OCI-LY3 (cell line): ENCODE results near the gene INTS11.

ENCODE experiments used
- H2AFZ ChIP-seq: fragments of 200-600, 300-600 bp; shearing (Covaris generic); 2 replicates; pipeline ENCODE4 v1.6.0; 2014; ENCODE audit warnings: antibody characterized with exemption, low read depth, low read length
- H3K27ac ChIP-seq: fragments of 200-600, 300-600 bp; sonication (generic); 2 replicates; pipeline ENCODE4 v1.5.1; 2014; ENCODE audit warnings: mild to moderate bottlenecking, low read length, moderate library complexity, mixed read lengths
- H3K27me3 ChIP-seq: fragments of 200-600, 300-600 bp; sonication (generic); 2 replicates; pipeline ENCODE4 v1.6.1; 2014; ENCODE audit warnings: low read depth, low read length, mixed read lengths
- H3K36me3 ChIP-seq: fragments of 200-600, 300-600 bp; sonication (generic); replicated peaks from 2 replicates; pipeline ENCODE3; 2014; ENCODE audit warnings: low read depth, low read length, mixed read lengths
- H3K4me1 ChIP-seq: fragments of 300-600, 200-600 bp; sonication (generic); 2 replicates; pipeline ENCODE4 v1.6.1; 2014; ENCODE audit warnings: low read length, mixed read lengths
- H3K4me2 ChIP-seq: fragments of 200-600, 300-600 bp; sonication (generic); 2 replicates; pipeline ENCODE4 v1.6.1; 2014; ENCODE audit warnings: low read length, mixed read lengths
- H3K4me3 ChIP-seq: fragments of 300-600, 200-600 bp; sonication (generic); 2 replicates; pipeline ENCODE4 v1.5.1; 2014; ENCODE audit warnings: antibody characterized with exemption, mild to moderate bottlenecking, low read length, moderate library complexity
- H3K79me2 ChIP-seq: fragments of 300-600, 200-600 bp; shearing (Covaris generic); 2 replicates; pipeline ENCODE4 v1.6.1; 2014; ENCODE audit warnings: mild to moderate bottlenecking, low read length, mixed read lengths
- H3K9ac ChIP-seq: fragments of 300-600, 200-600 bp; shearing (Covaris generic); 2 replicates; pipeline ENCODE4 v1.6.0; 2014; ENCODE audit warnings: mild to moderate bottlenecking, low read length, moderate library complexity
- H3K9me3 ChIP-seq: fragments of 200-600, 300-600 bp; shearing (Covaris generic); 2 replicates; pipeline ENCODE4 v1.6.1; 2014; ENCODE audit warnings: low read length, mixed read lengths; ENCODE audit not compliant: insufficient read depth
- H4K20me1 ChIP-seq: fragments of 200-600, 300-600 bp; sonication (generic); 2 replicates; pipeline ENCODE4 v1.6.1; 2016; ENCODE audit warnings: low read length, mixed read lengths; ENCODE audit not compliant: insufficient read depth
- EZH2phosphoT487 ChIP-seq: fragments of 200-600 bp; shearing (Covaris generic); IDR thresholded peaks from 2 replicates; pipeline ENCODE4 v1.6.1; 2018; ENCODE audit warnings: antibody characterized with exemption, mixed run types, low read depth
- TF ChIP-seq, protein P1 (sequence below): fragments of 200-600, 300-600 bp; sonication (generic); IDR thresholded peaks from 2 replicates; pipeline ENCODE4 v1.5.1; 2014; ENCODE audit warnings: antibody characterized with exemption, low read length, low read depth

The INTS11 gene

DNA sequence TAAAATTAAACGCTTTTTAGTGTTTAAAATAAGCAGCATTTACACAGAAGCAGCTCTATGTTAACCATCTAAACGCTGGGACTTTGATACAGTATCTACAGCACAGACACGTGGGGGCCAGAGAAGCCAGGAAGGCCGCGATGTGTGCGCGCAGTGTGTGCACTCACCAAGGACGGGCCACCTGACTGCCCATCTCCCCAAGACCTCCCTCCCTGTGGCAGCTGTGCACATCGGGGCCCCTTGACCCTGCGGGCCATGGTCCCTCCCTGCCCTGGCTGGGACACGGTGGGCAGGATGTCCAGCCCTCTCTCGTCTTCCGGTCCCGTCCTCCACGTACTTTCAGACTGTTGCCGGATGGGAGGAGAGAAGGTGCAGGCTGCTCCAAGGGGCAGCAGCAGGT lies 10.8 kb upstream of the INTS11 start:
- no peaks in the 10 kb centered on the region for H3K4me1 ChIP-seq
- H2AFZ ChIP-seq = no peak overlapping the region
- H3K27me3 ChIP-seq = no peaks in the 10 kb centered on the region
- no peak overlapping the region for H3K4me2 ChIP-seq
- no peak overlapping the region for H3K9ac ChIP-seq
- no peaks in the 10 kb centered on the region for H4K20me1 ChIP-seq
- no peak overlapping the region for H3K4me3 ChIP-seq
- H3K79me2 ChIP-seq = no peaks in the 10 kb centered on the region
- H3K27ac ChIP-seq = no peak overlapping the region
- no peaks in the 10 kb centered on the region for H3K36me3 ChIP-seq
- no peak for TF ChIP-seq EZH2phosphoT487
- TF ChIP-seq, protein P1, sequence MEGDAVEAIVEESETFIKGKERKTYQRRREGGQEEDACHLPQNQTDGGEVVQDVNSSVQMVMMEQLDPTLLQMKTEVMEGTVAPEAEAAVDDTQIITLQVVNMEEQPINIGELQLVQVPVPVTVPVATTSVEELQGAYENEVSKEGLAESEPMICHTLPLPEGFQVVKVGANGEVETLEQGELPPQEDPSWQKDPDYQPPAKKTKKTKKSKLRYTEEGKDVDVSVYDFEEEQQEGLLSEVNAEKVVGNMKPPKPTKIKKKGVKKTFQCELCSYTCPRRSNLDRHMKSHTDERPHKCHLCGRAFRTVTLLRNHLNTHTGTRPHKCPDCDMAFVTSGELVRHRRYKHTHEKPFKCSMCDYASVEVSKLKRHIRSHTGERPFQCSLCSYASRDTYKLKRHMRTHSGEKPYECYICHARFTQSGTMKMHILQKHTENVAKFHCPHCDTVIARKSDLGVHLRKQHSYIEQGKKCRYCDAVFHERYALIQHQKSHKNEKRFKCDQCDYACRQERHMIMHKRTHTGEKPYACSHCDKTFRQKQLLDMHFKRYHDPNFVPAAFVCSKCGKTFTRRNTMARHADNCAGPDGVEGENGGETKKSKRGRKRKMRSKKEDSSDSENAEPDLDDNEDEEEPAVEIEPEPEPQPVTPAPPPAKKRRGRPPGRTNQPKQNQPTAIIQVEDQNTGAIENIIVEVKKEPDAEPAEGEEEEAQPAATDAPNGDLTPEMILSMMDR = no peak
- no peaks in the 10 kb centered on the region for H3K9me3 ChIP-seq

DNA sequence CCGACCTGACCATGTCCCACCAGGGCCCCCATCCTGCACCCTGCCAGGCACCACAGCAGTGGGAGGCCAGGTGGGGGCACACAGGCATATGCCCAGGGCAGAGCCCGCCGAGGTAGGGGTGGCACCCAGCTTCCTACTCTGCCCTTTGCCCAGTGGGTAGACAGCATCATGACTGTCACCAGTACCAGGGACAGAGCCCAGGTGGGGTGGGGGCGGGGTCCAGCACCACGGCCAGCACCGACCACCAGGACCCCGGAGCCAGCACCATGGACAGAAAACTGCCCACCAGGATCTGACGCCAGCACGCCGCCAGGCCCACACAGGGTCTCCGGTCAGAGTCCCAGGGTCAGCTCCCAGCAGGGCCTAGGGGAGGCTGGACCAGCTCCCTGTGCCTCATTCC lies 10.4 kb upstream of the INTS11 start:
- no peaks in the 10 kb centered on the region for H3K79me2 ChIP-seq

DNA sequence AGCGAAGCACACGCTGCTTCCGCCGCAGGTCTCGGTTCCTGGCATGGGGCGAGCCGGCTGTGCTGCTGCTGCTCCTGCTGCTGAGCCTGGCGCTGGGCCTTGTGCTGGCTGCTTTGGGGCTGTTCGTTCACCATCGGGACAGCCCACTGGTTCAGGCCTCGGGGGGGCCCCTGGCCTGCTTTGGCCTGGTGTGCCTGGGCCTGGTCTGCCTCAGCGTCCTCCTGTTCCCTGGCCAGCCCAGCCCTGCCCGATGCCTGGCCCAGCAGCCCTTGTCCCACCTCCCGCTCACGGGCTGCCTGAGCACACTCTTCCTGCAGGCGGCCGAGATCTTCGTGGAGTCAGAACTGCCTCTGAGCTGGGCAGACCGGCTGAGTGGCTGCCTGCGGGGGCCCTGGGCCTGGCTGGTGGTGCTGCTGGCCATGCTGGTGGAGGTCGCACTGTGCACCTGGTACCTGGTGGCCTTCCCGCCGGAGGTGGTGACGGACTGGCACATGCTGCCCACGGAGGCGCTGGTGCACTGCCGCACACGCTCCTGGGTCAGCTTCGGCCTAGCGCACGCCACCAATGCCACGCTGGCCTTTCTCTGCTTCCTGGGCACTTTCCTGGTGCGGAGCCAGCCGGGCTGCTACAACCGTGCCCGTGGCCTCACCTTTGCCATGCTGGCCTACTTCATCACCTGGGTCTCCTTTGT lies 9.2 kb upstream of the INTS11 start:
- no peak overlapping the region for H3K27ac ChIP-seq

More for the DNA sequence above, 10.4 kb upstream of the INTS11 start:
- Histone ChIP-seq H3K9me3 (no peaks in the 10 kb centered on the region), H3K4me2 (no peak overlapping the region), H3K36me3 (no peaks in the 10 kb centered on the region), H4K20me1 (no peaks in the 10 kb centered on the region), H3K4me1 (no peaks in the 10 kb centered on the region), H3K4me3 (no peak overlapping the region), H3K27ac (no peak overlapping the region), H2AFZ (no peak overlapping the region), H3K9ac (no peak overlapping the region), H3K27me3 (no peaks in the 10 kb centered on the region)
- no peak for TF ChIP-seq EZH2phosphoT487
- TF ChIP-seq, protein P1 = no peak

DNA sequence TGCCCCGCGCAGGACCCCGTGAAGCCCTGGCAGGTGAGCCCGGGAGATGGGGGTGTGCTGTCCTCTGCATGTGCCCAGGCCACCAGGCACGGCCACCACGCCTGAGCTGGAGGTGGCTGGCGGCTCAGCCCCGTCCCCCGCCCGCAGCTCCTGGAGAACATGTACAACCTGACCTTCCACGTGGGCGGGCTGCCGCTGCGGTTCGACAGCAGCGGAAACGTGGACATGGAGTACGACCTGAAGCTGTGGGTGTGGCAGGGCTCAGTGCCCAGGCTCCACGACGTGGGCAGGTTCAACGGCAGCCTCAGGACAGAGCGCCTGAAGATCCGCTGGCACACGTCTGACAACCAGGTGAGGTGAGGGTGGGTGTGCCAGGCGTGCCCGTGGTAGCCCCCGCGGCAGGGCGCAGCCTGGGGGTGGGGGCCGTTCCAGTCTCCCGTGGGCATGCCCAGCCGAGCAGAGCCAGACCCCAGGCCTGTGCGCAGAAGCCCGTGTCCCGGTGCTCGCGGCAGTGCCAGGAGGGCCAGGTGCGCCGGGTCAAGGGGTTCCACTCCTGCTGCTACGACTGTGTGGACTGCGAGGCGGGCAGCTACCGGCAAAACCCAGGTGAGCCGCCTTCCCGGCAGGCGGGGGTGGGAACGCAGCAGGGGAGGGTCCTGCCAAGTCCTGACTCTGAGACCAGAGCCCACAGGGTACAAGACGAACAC lies 8.5 kb upstream of the INTS11 start:
- Histone ChIP-seq H3K4me3 (no peak overlapping the region), H3K9ac (no peak overlapping the region), H3K36me3 (peaks cover 4% of the 10 kb centered on the region), H2AFZ (no peak overlapping the region), H3K27ac (no peak overlapping the region), H3K4me1 (no peaks in the 10 kb centered on the region), H4K20me1 (no peaks in the 10 kb centered on the region), H3K4me2 (no peak overlapping the region), H3K27me3 (no peaks in the 10 kb centered on the region), H3K9me3 (no peaks in the 10 kb centered on the region), H3K79me2 (no peaks in the 10 kb centered on the region)
- no peak for TF ChIP-seq EZH2phosphoT487
- TF ChIP-seq, protein P1 = no peak

More for the DNA sequence above, 9.2 kb upstream of the INTS11 start:
- H3K4me3 ChIP-seq = no peak overlapping the region
- H3K27me3 ChIP-seq = no peaks in the 10 kb centered on the region
- H3K9ac ChIP-seq = no peak overlapping the region
- H2AFZ ChIP-seq = no peak overlapping the region
- H3K4me1 ChIP-seq = no peaks in the 10 kb centered on the region
- H3K79me2 ChIP-seq = no peaks in the 10 kb centered on the region
- H3K4me2 ChIP-seq = no peak overlapping the region
- H4K20me1 ChIP-seq = no peaks in the 10 kb centered on the region
- no peaks in the 10 kb centered on the region for H3K9me3 ChIP-seq
- no peak for TF ChIP-seq EZH2phosphoT487
- TF ChIP-seq, protein P1 = no peak
- H3K36me3 ChIP-seq = peaks cover 4% of the 10 kb centered on the region
